ENCODE results near the gene KLHL6.

DNA sequence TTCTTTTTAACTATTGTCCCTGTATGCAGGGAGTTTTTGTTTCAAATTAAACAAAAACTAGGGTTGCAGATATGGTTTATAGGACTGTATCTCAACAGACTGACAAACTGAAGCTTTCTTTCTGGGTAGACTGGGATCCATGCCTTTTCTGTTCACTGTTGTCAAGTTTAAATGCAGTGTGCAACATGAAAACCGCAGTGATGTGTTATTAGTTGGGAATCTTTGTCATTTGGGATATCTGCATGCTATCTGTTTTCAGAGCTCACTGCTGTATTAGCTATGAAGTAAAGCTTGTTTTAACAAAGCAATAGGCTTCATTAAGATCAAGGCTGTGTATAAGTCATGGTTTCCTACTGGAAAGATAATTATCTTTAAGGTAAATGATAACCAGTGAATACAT, 105.7 kb downstream of the KLHL6 start:
- TF ChIP-seq EZH2 (IDR thresholded peaks at IDR 0.05; ENCODE audit: borderline replicate concordance) (no peak), EZH2phosphoT487 (IDR thresholded peaks at IDR 0.05; ENCODE audit: low read depth, severe bottlenecking, unreplicated experiment) (no peak)
- TF ChIP-seq, protein P1, sequence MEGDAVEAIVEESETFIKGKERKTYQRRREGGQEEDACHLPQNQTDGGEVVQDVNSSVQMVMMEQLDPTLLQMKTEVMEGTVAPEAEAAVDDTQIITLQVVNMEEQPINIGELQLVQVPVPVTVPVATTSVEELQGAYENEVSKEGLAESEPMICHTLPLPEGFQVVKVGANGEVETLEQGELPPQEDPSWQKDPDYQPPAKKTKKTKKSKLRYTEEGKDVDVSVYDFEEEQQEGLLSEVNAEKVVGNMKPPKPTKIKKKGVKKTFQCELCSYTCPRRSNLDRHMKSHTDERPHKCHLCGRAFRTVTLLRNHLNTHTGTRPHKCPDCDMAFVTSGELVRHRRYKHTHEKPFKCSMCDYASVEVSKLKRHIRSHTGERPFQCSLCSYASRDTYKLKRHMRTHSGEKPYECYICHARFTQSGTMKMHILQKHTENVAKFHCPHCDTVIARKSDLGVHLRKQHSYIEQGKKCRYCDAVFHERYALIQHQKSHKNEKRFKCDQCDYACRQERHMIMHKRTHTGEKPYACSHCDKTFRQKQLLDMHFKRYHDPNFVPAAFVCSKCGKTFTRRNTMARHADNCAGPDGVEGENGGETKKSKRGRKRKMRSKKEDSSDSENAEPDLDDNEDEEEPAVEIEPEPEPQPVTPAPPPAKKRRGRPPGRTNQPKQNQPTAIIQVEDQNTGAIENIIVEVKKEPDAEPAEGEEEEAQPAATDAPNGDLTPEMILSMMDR (IDR thresholded peaks at IDR 0.05; ENCODE audit: poor library complexity): no peak
